ENCODE results near the gene RABGEF1. TPM values are rescaled to one million over a fixed set of nuclear protein-coding genes. Genes with fewer than 3 reads are reported as not detected.
"Not testable (repeated sequence)": the region's sequence is repeated elsewhere in the genome, so short reads cannot be mapped to it uniquely, and the experiment has no call there.

RABGEF1 gene
- 15.2 TPM for polyA plus RNA-seq (2012; ENCODE audit: low read depth, missing spikeins)

- FAIRE-seq (peak; percentile 89), DNase-seq (ENCODE audit: insufficient read length, low spot score) (peak; percentile 94)
- peak; percentile 84 for TF ChIP-seq SPI1 (IDR thresholded peaks at IDR 0.05; ENCODE audit: low read depth, low read length)
- peak; percentile 79 for TF ChIP-seq POLR2AphosphoS5 (IDR thresholded peaks at IDR 0.05; ENCODE audit: low read depth, low read length)
- peak; percentile 78; the same call in 1 of the 2 replicates for TF ChIP-seq POLR2A (IDR thresholded peaks at IDR 0.05; ENCODE audit: low read depth, low read length)
- TF ChIP-seq POU2F2 (IDR thresholded peaks at IDR 0.05; ENCODE audit: low read depth, low read length): peak; percentile 9; the same call in 1 of the 2 replicates
- TF ChIP-seq PAX5 (IDR thresholded peaks at IDR 0.05; ENCODE audit: insufficient read depth, low read length, severe bottlenecking): peak; percentile 50
- peak; percentile 93 for TF ChIP-seq TAF1 (IDR thresholded peaks at IDR 0.05; ENCODE audit: low read depth, low read length)
These were observed at the start of gene RABGEF1 for GRCh38 chr7:66740302-66740979. Gene RABGEF1, plus strand, starts transcription at chr7:66740733. Its CDS starts 31,167 bp downstream, at chr7:66771900.

DNA sequence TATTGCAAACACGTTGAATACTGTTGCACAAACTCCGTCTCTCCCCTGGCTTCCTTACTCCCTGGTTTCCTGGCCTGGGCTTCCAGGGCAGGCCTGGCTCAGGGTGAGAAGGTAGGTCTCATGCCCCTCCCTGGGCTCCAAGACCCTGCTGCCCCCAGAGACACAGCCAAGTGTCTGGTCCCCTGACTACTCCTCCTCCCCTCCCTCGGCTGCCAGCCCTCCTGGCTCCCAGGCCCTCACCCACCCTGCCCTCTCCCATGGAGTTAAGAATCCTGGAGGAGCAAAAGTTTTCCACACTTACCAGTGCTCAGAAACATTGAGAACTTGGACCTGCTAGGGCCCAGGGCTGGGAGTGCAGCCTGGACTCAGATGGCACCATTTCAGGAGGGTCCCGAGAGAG lies 47.2 kb upstream of the RABGEF1 start:
- no peak for TF ChIP-seq POLR2A (IDR thresholded peaks at IDR 0.05; ENCODE audit: low read depth, low read length)
- TF ChIP-seq TAF1 (IDR thresholded peaks at IDR 0.05; ENCODE audit: low read depth, low read length): no peak
- no peak for TF ChIP-seq POLR2AphosphoS5 (IDR thresholded peaks at IDR 0.05; ENCODE audit: low read depth, low read length)
- no peak for TF ChIP-seq SPI1 (IDR thresholded peaks at IDR 0.05; ENCODE audit: low read depth, low read length)
- no peak for TF ChIP-seq POU2F2 (IDR thresholded peaks at IDR 0.05; ENCODE audit: low read depth, low read length)
- TF ChIP-seq PAX5 (IDR thresholded peaks at IDR 0.05; ENCODE audit: insufficient read depth, low read length, severe bottlenecking): no peak
- FAIRE-seq (no peak), DNase-seq (ENCODE audit: insufficient read length, low spot score) (no peak)

GRCh38 chr7:66694286-66694685 lies 46.2 kb upstream of the RABGEF1 start:
- TF ChIP-seq POU2F2 (IDR thresholded peaks at IDR 0.05; ENCODE audit: low read depth, low read length) (no peak), PAX5 (IDR thresholded peaks at IDR 0.05; ENCODE audit: insufficient read depth, low read length, severe bottlenecking) (no peak), POLR2AphosphoS5 (IDR thresholded peaks at IDR 0.05; ENCODE audit: low read depth, low read length) (no peak), TAF1 (IDR thresholded peaks at IDR 0.05; ENCODE audit: low read depth, low read length) (no peak), SPI1 (IDR thresholded peaks at IDR 0.05; ENCODE audit: low read depth, low read length) (no peak), POLR2A (IDR thresholded peaks at IDR 0.05; ENCODE audit: low read depth, low read length) (no peak)
- no peak for DNase-seq (ENCODE audit: insufficient read length, low spot score)
- FAIRE-seq: no peak

DNA sequence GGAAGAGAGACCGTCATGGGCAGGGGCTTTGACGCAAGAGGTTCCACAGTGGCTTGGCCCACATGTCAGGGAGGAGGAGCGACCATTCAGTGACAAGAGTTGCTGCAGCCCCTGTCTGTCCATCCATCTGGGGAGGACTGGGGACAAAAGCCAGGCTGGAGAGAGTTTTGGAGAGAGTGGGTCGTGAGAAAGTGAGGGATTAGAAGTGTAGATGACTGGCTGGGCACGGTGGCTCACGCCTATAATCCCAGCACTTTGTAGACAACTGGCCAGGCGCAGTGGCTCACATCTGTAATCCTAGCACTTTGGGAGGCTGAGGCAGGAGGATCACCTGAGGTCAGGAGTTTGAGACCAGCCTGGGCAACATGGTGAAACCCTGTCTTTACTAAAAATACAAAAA lies 45.1 kb upstream of the RABGEF1 start:
- DNase-seq (ENCODE audit: insufficient read length, low spot score); FAIRE-seq: not testable (repeated sequence)

- DNase-seq (ENCODE audit: insufficient read length, low spot score); FAIRE-seq: not testable (repeated sequence)
These were observed 44.4 kb upstream of the RABGEF1 start for GRCh38 chr7:66696134-66696533.

DNA sequence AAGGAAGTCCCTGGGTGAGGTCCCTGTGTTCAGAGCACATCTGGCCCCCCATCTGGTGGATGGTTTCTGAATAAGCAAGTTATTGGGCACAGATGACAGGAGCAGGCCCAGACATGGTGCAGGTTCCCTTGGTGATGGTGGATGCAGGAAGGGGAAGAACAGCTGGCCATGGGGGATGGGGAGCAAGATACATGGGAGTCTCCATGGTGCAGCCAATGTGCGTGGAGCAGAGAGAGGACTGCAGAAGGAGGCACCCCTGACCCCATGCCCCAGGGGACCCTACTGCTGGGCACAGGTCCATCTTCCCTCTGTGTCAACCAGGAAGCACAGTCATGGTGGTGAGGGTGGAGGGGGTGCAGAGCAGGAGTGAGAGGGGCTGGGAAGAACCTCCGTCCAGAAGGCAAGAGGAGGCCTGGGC lies 43.8 kb upstream of the RABGEF1 start:
- DNase-seq (ENCODE audit: insufficient read length, low spot score) (no peak), FAIRE-seq (no peak)
- TF ChIP-seq POLR2AphosphoS5 (IDR thresholded peaks at IDR 0.05; ENCODE audit: low read depth, low read length): no peak
- no peak for TF ChIP-seq TAF1 (IDR thresholded peaks at IDR 0.05; ENCODE audit: low read depth, low read length)
- no peak for TF ChIP-seq SPI1 (IDR thresholded peaks at IDR 0.05; ENCODE audit: low read depth, low read length)
- no peak for TF ChIP-seq POLR2A (IDR thresholded peaks at IDR 0.05; ENCODE audit: low read depth, low read length)
- TF ChIP-seq POU2F2 (IDR thresholded peaks at IDR 0.05; ENCODE audit: low read depth, low read length): no peak
- TF ChIP-seq PAX5 (IDR thresholded peaks at IDR 0.05; ENCODE audit: insufficient read depth, low read length, severe bottlenecking): no peak

DNA sequence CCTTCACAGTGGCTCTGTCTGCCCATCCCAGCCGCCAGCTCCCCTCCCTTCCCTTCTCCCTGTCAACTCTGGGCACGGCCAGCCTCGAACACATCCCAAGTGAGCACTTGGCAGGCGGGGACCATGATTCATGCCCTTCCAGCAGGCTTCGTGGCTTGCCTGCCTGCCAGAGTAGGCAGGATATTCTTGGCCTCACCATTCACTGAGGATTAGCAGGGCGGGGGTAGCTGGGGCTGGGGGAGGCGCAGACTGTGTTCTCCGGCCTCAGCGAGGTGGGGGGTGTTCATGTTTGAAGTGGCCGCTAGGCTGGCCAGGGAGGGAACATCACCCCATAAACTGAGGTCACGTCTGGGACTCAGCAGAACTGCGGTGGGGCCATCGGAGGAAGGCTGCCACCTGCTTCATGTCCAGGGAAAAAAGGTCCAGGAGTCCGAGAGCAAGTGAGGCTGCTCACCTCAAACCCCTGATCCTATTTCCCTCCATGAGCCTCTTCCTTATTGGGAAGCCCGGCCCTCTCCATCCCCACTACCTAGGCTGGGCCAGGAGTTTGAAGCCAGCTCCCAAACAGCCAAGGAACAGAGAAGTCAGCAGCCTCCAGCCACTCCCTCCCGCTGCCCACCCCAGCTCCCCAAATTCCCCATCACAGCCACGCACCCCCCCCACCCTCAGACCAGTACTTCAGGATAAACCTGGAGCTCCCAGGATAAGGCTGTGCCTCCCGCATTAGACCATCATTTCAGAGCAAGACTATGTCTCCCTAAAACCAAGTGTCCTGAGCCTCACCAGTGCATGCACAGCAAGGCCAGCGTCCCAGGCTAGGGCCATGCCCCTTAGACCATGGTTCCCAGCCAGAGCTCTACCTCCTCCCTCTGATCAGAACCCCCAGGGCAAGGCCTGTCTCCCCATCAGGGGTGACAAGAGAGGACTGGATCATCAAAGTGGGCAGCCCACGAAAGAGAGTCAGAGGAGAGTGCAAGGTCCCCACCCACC lies 42.8 kb upstream of the RABGEF1 start:
- DNase-seq (ENCODE audit: insufficient read length, low spot score) (no peak), FAIRE-seq (no peak)
- no peak for TF ChIP-seq POLR2AphosphoS5 (IDR thresholded peaks at IDR 0.05; ENCODE audit: low read depth, low read length)
- no peak for TF ChIP-seq SPI1 (IDR thresholded peaks at IDR 0.05; ENCODE audit: low read depth, low read length)
- TF ChIP-seq PAX5 (IDR thresholded peaks at IDR 0.05; ENCODE audit: insufficient read depth, low read length, severe bottlenecking): no peak
- no peak for TF ChIP-seq POLR2A (IDR thresholded peaks at IDR 0.05; ENCODE audit: low read depth, low read length)
- no peak for TF ChIP-seq POU2F2 (IDR thresholded peaks at IDR 0.05; ENCODE audit: low read depth, low read length)
- TF ChIP-seq TAF1 (IDR thresholded peaks at IDR 0.05; ENCODE audit: low read depth, low read length): no peak

DNA sequence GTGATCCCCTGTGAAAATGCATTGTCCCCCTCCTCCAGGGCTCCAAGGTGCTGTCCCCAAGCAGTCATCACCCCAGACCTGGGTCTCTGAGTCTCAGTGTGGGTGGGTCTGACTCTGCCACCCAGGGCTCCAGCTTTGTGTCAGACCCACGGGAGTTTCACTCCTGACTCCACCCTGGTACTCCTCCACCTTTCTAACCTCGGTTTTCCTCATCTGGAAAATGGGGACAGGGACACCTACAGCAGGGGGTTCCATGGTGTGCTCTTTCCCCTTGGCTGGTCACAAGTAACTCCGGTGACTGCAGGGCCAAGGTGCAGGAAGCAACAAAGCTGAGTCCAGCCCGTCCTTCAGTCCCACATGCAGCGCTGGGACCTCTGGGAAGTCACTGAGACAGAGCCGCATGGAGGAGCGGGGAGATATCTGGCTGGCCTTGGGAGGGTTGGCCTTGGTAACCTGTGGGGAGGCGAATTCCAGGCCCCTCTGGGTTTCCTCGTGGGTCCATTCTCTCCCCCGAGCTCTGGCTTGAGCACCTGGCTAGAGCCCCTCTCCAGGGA lies 41.8 kb upstream of the RABGEF1 start:
- DNase-seq (ENCODE audit: insufficient read length, low spot score) (no peak), FAIRE-seq (no peak)
- TF ChIP-seq PAX5 (IDR thresholded peaks at IDR 0.05; ENCODE audit: insufficient read depth, low read length, severe bottlenecking) (no peak), POLR2AphosphoS5 (IDR thresholded peaks at IDR 0.05; ENCODE audit: low read depth, low read length) (no peak), TAF1 (IDR thresholded peaks at IDR 0.05; ENCODE audit: low read depth, low read length) (no peak), SPI1 (IDR thresholded peaks at IDR 0.05; ENCODE audit: low read depth, low read length) (no peak), POLR2A (IDR thresholded peaks at IDR 0.05; ENCODE audit: low read depth, low read length) (no peak), POU2F2 (IDR thresholded peaks at IDR 0.05; ENCODE audit: low read depth, low read length) (no peak)

GRCh38 chr7:66699998-66700397 lies 40.5 kb upstream of the RABGEF1 start:
- TF ChIP-seq SPI1 (IDR thresholded peaks at IDR 0.05; ENCODE audit: low read depth, low read length) (no peak), PAX5 (IDR thresholded peaks at IDR 0.05; ENCODE audit: insufficient read depth, low read length, severe bottlenecking) (no peak), POLR2AphosphoS5 (IDR thresholded peaks at IDR 0.05; ENCODE audit: low read depth, low read length) (no peak), POU2F2 (IDR thresholded peaks at IDR 0.05; ENCODE audit: low read depth, low read length) (no peak), TAF1 (IDR thresholded peaks at IDR 0.05; ENCODE audit: low read depth, low read length) (no peak), POLR2A (IDR thresholded peaks at IDR 0.05; ENCODE audit: low read depth, low read length) (no peak)

More at GRCh38 chr7:66699998-66700397, 40.5 kb upstream of the RABGEF1 start:
- FAIRE-seq: no peak
- no peak for DNase-seq (ENCODE audit: insufficient read length, low spot score)

Data from GM12891 (cell line).